Measurements from ENCODE around the gene ANGPTL2. TPM values are rescaled to one million over a fixed set of nuclear protein-coding genes. Genes with fewer than 3 reads are reported as not detected.

Gene ANGPTL2
- total and polyA plus RNA-seq, 2 of the 4 experiments (the other 2 are of a cell fraction) = 9.5 to 25.1 TPM

- no peak for TF ChIP-seq ELK1 (IDR thresholded peaks at IDR 0.05; ENCODE audit: borderline replicate concordance, low read depth, low read length)
- TF ChIP-seq RCOR1 (IDR thresholded peaks at IDR 0.05; ENCODE audit: insufficient replicate concordance, low read length) = no peak
Measured at GRCh38 chr9:127083138-127083980, 39.1 kb downstream of the ANGPTL2 start (continued).
